ENCODE data around the gene HOPX.
"Not testable (repeated sequence)": the region's sequence is repeated elsewhere in the genome, so short reads cannot be mapped to it uniquely, and the experiment has no call there.

Gene HOPX

GRCh38 chr4:56681158-56681852 lies at the start of gene HOPX:
Gene HOPX, minus strand, starts transcription at chr4:56681296. Its CDS starts 23,480 bp downstream, at chr4:56657816.
- DNase-seq (ENCODE audit: low read depth in 2 of 2), result peak; percentile 10 to 26

DNA sequence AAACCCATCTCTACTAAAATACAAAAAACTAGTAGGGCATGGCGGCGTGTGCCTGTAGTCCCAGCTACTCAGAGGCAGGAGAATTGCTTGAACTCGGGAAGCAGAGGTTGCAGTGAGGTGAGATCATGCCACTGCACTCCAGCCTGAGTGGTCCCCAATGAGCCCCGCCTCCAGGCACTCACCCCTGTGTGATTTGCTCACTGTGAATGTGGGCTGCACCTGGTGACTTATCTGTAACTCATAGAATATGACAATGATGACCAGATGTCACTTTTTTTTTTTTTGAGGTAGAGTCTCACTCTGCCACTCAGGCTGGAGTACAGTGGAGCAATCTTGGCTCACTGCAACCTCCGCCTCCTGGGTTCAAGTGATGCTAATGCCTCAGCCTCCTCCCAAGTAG lies 49.0 kb upstream of the HOPX start:
- no peak for DNase-seq (ENCODE audit: low read depth in 2 of 2)

GRCh38 chr4:56728512-56728911 lies 47.4 kb upstream of the HOPX start:
- no peak for DNase-seq (ENCODE audit: low read depth in 2 of 2)

GRCh38 chr4:56727150-56727549 lies 46.1 kb upstream of the HOPX start:
- DNase-seq (ENCODE audit: low read depth in 2 of 2), result no peak

GRCh38 chr4:56726593-56726992 lies 45.5 kb upstream of the HOPX start:
- not testable (repeated sequence) for DNase-seq (ENCODE audit: low read depth in 2 of 2)

DNA sequence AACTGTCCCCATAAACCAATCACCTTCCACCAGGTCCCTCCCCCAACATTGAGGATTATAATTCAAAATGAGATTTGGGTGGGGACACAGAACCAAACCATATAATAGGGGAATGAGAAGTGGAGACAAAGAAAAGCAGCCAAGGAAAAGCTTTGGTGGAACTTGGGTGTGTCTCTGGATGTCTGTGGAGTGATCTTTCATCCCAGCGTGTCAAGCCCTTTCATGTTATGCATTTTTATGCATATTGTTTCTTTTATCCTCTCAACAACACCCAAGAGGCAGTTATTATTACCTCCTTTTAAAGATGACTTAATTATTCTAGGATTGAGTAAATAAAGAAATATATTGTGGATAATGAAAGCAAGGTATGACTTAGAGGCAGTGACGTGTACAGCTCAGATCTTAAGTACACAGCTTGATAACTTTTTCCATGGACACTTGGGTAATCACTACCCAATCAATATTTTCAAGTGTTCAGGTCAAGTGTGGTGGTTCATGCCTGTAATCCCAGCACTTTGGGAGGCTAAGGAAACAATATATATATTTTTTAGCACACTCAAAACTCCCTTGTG lies 42.6 kb upstream of the HOPX start:
- DNase-seq (ENCODE audit: low read depth in 2 of 2), result no peak

- no peak for DNase-seq (ENCODE audit: low read depth in 2 of 2)
Observed at GRCh38 chr4:56723201-56723605, 42.1 kb upstream of the HOPX start.

GRCh38 chr4:56708146-56708545 lies 27.1 kb upstream of the HOPX start:
- no peak for DNase-seq (ENCODE audit: low read depth in 2 of 2)

DNA sequence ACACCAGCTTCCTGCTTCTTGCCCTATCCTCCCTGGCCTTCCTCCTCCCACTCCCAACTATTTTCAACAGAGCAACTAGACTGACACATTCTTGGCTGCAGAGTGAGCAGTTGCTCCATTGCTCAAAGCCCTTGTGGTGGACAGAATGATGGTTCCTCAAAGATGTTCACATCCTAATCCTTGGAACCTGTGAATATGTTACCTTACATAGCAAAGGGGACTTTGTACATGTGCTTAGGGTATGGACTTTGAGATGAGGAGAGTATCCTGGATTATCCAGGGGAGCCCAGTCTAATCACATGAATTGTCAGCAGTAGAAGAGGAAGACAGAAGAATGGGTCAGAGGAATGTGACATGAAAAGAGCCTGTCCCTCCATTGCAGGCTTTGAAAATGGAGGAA lies 24.9 kb upstream of the HOPX start:
- DNase-seq (ENCODE audit: low read depth in 2 of 2), result no peak

DNA sequence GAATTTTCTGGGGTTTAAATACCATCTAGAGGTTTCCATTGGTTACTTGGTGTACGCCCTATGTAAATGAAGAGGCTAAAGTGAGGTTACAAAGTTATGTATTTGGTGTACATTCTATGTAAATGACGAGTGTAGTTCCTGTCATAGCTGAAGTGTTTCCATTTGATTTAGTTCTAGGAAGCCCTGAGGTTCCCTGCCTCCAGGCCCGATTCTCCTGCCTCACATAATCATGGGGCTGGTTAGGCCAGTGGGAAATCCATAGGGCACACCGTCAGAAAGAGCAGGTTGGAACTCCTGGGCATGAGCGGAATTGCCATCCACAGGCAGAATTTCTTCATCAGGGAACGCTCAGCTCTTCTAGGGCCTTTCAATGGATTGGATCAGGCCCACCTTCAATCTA lies 24.2 kb upstream of the HOPX start:
- DNase-seq (ENCODE audit: low read depth in 2 of 2), result no peak

GRCh38 chr4:56704089-56704871 lies 23.2 kb upstream of the HOPX start:
- no peak for DNase-seq (ENCODE audit: low read depth in 2 of 2)

GRCh38 chr4:56703378-56703777 lies 22.3 kb upstream of the HOPX start:
- no peak for DNase-seq (ENCODE audit: low read depth in 2 of 2)

DNA sequence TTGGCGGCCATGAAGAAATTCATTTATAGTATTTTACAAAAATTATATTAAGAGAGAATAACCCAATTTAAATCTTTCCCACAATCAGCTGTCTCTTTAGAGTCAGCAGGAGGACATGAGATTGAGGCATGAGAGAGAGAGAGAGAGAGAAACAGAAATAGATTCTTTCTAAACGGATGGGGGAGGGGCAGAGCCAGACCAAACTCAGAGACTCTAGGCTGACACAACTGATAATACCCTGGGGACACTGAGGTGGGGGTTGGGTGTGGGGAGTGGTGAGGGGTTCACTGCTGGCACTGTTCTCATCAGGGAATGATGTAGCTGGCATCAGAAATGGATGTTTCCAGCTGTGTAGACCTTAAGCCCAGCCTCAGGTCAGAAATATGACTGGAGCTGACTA lies 20.5 kb upstream of the HOPX start:
- DNase-seq (ENCODE audit: low read depth in 2 of 2), result no peak

- no peak for DNase-seq (ENCODE audit: low read depth in 2 of 2)
Observed at GRCh38 chr4:56701161-56701480, 20.0 kb upstream of the HOPX start.

DNA sequence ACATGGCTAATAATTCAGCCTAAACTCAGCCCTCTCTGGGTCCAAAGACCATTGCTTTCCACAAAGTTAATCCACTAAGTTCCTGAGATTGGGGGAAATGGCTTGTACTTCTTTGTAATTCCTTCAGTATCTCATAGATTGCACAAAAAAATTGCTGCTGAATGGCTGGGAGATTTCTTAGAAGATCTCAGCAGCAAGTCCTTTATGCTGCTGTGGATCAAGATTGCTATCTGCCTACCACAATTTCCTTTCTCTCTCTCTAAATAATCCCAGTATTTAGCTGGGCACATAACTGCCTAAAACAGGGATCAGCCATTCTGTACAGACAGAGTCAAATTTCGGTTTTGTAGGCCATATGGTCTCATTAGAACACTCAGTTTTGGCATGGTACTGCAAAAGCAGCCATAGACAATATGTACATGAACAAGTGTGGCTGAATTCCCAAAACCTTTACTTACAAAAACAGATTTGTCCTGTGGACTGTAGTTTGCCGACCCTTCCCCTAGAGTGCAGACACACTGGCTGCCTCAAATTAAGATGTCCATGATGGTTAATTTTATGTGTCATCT lies 18.5 kb upstream of the HOPX start:
- no peak for DNase-seq (ENCODE audit: low read depth in 2 of 2)

DNA sequence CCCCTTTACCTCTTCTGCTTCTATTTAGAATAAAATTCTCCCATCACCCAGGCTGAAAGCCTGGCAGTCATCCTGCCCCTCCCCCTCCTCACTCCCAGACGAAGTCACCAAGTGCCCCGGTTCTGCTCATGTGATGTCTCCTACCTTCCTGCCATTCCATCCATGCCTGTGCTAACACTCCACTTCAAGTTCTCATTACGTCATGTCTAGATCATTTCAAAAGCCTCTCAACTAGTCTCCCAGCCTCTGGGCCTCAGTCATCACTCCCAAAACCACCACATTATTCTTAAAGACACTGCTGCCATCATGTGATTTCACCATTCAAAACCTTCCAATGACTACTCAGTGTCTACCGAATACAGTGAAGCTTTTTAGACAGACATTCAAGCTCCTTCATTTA lies 17.2 kb upstream of the HOPX start:
- no peak for DNase-seq (ENCODE audit: low read depth in 2 of 2)

DNA sequence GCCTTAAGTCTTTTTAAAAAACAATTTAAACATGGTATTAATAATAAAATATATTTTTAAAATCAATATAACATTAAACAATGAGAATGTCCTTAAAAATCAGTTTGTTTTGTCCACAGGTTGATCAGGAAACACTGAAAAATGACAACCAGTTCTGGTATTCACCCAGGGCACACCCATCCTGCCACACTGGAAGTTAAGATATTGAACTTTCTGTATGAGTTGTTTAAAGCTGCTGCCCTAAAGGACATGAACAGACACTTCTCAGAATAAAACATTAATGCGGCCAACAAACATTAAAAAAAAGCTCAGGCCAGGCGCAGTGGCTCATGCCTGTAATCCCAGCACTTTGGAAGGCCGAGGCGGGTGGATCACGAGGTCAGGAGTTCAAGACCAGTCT lies 15.0 kb upstream of the HOPX start:
- DNase-seq (ENCODE audit: low read depth in 2 of 2), result no peak

- DNase-seq (ENCODE audit: low read depth in 2 of 2), result not testable (repeated sequence)
Observed at GRCh38 chr4:56693476-56693875, 12.4 kb upstream of the HOPX start.

DNA sequence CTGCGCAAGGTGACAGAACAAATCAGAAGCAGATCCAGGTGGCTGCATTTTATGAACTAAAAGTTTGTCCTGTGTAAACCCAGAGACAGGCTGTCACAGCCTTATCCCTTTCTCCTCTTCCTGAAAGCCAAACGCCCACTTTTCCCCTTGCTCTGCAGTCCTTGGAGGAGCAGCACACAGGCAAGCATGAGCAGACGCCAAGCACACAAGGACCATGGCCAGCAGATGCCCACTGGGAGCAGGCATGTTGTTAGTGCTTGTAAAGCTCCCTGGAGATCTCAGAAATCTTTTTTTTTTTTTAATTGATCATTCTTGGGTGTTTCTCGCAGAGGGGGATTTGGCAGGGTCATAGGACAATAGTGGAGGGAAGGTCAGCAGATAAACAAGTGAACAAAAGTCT lies 11.5 kb upstream of the HOPX start:
- DNase-seq (ENCODE audit: low read depth in 2 of 2), result no peak

GRCh38 chr4:56691425-56691824 lies 10.3 kb upstream of the HOPX start:
- no peak for DNase-seq (ENCODE audit: low read depth in 2 of 2)

DNA sequence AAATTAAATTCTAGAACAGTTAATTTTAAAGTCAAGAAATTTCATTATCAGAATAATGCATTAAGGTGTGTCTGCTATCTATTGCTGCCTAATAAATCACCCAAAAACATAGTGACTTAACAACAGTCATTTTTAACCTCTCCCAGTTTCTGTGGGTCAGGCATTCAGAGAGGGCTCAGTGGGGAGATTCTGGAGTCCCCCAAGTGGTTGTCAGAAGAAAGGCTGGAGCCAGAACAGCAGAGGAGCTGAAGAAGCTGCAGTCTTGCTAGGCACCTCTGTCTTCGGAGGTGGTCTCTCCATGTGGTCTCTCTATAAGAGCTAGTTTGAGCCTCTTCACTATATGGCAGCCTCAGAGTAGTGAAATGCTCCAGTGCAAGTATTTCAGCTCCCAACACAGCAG lies 9.3 kb upstream of the HOPX start:
- DNase-seq (ENCODE audit: low read depth in 2 of 2), result no peak

DNA sequence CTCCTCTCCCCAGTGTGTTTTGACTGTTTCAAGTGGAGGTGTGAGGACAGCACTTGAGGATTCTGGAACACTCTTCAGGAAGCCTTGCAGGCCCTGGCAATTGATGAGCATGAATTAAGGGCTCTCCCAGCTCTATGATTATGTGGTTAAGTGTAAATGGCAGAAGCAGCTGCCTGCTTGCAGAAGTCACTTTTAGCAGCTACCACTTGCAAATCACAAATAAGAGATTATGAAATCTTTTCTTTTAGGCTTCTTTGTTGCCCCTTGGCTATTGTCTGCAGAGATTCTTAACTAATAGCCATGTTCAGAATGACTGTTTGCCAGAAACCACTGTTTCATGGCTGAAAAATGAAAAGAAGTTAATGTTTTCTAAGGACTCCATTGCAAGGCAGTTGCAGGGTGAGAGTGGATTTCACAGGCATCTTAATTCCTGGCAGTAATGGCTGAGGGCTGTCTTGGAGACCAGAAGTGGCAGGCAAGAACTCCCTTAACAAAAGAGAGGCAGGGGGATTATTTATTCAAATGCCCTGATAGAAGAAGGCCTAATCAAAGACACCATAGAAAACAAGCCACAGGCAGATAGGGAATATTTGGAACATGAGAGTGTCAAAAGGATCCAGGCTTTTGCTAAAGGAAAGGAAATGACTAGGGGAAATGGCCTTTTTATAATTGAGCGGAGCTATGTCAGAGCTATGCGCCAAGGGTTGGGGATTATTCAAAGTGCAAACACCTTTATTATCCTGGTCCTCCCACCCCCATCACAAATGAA lies 8.3 kb upstream of the HOPX start:
- DNase-seq (ENCODE audit: low read depth in 2 of 2), result no peak
